Activated T-cell treated with anti-CD3 and anti-CD28 coated beads for 24 hours (primary cell): ENCODE data around the gene OR2L5.

ENCODE experiments used
- DNase-seq: peaks from one replicate; pipeline ENCODE4 v3.0.0-alpha.2; 2020; ENCODE audit warnings: low read depth

OR2L5 gene, protein sequence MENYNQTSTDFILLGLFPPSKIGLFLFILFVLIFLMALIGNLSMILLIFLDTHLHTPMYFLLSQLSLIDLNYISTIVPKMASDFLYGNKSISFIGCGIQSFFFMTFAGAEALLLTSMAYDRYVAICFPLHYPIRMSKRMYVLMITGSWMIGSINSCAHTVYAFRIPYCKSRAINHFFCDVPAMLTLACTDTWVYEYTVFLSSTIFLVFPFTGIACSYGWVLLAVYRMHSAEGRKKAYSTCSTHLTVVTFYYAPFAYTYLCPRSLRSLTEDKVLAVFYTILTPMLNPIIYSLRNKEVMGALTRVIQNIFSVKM

DNA sequence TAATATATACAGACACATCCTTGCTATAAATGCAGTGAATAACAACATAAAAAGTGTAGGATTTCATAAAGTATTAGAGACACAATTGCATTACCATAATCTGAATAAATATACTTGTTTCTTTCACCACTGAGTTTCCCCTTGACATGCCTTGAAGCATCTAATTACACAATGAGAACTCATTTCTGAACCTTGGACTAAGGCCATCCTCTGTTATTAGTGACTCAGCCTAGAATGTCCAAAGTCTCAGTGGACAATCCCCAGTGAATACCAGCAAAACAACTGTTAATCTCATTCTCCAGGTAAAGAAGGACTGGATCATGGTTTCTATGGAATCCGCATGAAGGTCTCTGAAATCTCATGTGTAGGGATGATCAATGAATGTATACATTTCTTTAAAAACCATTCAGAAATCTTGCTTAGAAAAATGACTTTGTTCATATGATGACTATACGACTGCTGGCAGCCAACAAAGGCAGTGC is at the start of gene OR2L5:
OR2L5 (plus strand) TSS at position 432 of the 482 bp plus-strand sequence. CDS start 8,288 bp downstream, outside the sequence.
- no peak for DNase-seq

DNA sequence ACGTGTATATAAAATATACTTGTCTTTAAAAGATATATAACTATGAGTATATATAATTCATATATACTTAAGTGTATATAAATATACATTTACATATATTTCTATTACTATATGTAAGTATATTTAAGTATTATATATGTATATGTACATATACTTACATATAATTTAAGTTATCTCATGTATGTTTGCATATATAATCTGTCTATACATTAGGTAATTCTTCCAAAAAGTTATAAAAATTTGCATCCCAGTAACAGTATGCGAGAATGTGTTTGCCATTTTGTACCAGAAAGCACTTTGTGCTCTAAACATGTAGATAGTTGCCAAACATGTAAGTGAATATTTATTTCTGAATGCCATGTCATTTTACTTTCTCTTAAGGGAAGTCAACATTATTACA is 48.5 kb upstream of the OR2L5 start, which contains the start of gene OR2AK2:
OR2AK2 (plus strand) TSS at position 301 of the 400 bp plus-strand sequence. CDS start 144 bp downstream, outside the sequence.
- no peak for DNase-seq

DNA sequence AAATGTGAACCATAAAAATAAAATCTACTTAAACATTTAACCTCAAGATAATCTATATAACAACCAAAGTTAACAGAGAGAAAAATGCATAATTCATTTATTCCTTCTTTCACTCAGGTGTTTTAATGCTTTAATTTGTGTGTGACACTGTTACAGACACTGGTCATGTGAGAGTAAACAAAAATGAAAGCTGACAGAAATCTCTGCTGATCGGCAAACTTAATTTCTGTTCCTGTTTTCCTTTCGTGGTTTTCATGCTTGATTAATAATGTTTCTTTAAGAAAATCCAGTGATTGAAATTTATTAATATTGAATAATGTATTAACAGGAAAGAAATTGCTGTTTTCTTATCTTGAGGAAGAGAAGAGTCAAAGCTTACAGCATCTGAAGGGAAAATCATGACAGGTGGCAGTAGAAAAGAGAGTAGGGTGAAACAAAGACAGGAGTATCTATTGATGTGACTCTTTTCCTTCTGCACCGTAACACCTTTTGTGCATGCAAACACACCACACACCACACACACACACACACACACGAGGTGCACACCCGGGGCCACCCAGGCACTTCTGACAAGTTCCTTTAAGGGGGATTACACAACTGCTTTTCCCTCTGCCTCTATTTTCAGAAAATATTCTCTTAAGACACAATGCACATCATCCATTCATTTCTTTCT is 46.8 kb upstream of the OR2L5 start:
- DNase-seq, result no peak

DNA sequence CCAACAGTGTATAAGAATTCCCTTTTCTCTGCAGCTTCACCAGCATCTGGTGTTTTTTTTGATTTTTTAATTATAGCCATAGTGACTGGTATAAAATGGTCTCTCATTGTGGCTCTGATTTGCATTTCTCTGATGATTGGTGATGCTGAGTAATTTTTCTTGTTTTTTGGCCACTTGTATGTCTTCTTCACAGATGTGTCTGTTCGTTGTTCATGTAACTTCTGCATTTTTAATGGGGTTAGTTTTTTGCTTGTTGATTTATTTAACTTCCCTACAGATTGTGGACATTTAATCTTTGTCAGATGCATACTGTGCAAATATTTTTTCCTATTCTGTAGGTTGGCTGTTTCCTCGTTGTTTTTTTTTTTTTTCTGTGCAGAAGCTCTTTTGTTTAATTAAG is 20.5 kb upstream of the OR2L5 start:
- DNase-seq, result no peak

DNA sequence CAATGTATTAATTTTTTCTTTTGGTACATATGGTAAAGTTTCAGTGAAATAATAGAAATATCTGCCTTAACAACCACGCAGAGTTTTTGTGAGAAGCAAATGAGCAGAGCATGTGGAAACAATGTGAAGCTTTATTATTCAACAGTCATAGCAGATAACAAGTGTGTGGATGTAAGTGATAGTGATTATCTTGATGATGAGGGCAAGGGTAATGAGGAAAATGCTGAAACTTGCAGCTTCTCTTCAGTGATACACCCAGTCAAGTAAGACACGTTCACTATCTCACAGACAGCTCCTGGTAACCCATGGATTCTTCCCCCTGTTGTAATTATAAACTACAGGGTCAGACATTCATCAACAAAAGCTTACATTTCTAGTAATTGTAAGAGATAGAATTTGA is 14.6 kb upstream of the OR2L5 start:
- no peak for DNase-seq

DNA sequence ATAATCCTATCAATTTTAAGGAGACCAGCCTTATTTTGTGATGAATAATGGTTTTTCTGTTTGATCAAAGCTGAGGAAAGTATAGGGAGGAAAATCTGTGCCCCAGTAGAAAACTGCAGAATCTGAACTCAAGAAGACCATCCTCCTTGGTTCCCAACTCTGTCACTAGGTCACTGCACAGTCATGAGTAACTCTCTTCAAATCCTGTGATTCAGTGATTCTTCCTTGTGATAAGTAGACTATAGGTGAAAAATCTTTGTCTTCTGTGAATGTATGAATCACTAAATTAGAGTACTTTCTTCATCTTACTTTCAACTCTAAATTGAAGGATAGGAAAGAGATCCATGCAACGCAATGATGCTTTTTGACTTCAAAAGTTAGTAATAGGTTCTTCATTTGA is 13.3 kb upstream of the OR2L5 start:
- DNase-seq, result no peak

DNA sequence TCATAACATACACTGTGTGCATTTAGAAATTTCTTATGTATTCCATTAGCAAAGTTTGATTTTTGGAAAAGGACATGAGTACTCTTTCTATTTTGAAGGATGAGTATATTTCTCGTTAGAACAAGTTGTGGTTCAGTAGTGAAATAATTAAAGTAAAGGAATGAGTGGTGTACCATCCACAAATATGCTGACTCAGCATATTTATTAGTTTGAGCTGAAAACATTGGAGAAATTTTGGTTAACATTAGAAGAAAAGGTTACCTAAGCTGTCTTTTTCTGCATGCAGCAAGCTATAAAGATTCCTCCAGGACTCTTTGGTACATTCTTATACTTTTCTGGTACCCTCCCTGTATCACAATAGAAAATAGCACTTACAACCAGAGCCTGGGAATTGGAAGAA is 5.7 kb upstream of the OR2L5 start:
- no peak for DNase-seq

DNA sequence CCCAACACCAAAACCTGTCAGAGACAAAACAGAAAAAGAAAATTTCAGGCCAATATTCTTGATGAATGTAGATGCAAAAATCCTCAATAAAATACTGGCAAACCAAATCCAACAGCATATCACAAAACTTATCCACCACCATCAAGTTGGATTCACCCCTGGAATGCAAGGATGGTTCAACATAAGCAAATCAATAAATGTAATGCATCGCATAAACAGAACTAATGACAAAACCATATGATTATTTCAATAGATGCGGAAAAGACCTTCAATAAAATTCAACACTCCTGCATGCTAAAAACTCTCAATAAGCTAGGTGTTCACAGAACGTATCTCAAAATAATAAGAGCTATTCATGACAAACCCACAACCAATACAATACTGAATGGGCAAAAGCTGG is 3.8 kb upstream of the OR2L5 start:
- DNase-seq, result no peak

DNA sequence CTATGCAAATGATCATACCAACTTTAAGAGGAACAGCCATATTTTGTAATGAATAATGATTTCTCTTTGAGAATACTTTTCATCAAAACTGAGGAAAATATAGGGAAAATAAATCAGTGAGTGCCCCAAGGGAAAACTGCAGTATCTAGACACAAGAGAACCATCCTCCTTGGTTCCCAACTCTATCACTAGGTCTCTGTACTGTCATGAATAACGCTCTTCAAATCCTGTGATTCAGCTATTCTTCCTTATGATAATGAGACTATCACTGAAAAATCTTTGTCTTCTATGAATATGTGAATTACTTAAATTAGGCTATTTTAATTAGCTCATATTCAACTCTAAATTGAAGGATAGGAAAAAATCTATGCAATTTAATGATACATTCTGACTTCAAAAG is 2.3 kb downstream of the OR2L5 start:
- DNase-seq, result no peak

DNA sequence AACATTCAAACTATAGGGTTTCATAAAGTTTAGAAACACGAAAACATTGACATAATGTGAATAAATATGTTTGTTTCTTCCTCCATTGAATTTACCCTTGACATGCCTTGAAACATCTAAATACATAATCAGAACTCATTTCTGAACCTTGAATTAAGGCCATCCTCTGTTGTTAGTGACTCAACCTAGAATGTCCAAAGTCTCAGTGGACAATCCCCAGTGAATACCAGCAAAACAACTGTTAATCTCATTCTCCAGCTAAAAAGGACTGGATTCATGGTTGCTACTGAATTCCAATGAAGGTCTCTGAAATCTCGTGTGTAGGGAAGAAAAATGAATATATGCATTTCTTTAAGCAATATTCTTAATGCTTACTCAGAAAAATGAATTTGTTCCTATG is 16.3 kb downstream of the OR2L5 start, which contains the start of gene OR2L2:
OR2L2 (plus strand) TSS at position 301 of the 400 bp plus-strand sequence. CDS start 8,198 bp downstream, outside the sequence.
- DNase-seq, result no peak

DNA sequence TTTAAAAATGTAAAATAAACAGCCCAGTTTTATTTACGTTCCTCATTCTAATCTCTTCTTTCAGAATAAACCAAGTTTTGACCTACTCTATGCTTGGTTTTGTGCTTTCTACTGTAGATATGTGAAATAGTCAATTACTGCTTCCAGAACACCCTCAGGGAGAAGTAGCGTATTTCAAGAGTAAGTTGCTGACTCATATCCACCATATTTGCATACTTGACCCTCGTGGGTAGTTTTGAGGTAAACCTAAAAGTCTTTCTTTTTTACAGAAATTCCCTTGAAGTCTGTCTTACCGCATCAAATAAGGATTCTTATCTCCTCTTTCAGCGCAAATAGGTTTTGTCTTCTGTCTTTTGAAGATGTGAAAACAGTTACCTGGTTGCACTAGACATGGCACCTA is 31.7 kb downstream of the OR2L5 start:
- DNase-seq, result no peak

DNA sequence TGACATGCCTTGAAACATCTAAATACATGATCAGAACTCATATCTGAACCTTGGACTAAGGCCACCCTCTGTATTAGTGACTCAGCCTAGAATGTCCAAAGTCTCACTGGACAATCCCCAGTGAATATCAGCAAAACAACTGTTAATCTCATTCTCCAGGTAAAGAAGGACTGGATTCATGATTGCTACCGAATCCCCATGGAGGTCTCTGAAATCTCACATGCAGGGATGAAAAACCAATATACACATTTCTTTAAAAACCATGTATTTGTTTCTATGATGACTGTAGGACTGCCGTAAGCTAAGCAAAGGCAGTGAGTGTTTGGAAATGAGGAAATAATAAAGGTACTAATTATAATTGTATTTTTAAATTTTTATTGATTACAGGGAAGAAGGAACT is 33.1 kb downstream of the OR2L5 start, which contains the start of gene OR2L3:
OR2L3 (plus strand) TSS at position 301 of the 400 bp plus-strand sequence. CDS start 13,846 bp downstream, outside the sequence.
- DNase-seq, result no peak

DNA sequence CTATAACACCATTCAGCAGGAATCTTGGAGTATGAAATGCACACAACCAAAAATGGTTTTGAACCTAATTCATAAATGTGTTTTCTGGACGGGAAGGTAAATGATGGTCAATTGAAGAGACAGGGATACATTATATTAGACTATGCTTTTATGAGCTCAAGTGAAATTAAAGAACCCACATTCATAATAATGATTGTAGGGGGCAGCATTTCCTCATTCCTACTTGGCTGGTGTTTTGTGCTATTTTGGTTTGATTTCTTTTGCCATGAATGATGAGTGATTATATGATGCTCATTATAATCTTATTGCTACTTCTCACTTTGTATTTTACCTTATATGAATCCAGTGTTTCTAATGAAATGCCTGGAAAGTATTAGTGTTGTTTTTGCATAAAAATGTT is 33.5 kb downstream of the OR2L5 start:
- DNase-seq, result no peak

DNA sequence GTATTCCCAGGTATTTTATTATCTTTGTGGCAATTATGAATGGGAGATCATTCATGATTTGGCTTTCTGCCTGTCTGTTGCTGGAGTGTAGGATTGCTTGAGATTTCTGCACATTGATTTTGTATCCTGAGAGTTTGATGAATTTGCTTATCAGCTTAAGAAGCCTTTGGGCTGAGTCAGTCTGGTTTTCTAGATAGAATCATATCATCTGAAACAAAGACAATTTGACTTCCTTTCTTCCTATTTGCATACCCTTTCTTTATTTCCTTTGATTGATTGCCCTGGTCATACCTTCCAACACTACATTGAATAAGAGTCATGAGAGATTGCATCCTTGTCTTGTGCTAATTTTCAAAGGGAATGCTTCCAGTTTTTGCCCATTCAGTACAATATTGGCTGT is 41.2 kb downstream of the OR2L5 start:
- DNase-seq, result no peak

DNA sequence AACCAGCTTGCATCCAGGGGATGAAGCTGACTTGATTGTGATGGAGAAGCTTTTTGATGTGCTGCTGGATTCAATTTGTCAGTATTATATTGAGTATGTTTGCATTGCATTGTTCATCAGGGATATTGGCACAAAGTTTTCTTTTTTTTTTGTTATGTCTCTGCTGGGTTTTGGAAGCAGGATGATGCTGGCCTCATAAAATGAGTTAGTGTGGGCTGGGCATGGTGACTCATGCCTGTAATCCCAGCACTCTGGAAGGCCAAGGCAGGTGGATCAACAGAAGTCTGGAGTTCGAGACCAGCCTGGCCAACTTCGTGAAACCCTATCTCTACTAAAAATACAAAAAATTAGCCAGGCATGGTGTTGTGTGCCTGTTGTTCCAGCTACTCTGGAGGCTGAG is 41.8 kb downstream of the OR2L5 start:
- DNase-seq, result no peak

DNA sequence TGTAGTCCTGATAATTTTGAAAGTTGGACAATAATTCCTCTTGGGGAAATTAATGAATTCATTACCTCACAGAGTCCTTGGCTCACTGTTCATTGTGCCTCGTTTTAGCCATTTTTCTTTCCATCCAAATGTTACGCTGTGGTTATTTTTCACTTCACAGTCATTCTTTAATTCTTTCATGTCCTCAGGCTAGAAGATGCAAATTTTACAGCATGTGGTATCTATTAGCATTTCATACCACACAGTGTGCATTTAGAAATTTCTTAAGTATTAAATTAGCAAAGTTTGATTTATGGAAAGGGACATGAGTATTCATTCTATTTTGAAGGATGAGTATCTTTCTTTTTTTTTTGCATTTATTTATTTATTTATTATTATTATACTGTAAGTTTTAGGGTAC is 51.6 kb downstream of the OR2L5 start:
- no peak for DNase-seq

DNA sequence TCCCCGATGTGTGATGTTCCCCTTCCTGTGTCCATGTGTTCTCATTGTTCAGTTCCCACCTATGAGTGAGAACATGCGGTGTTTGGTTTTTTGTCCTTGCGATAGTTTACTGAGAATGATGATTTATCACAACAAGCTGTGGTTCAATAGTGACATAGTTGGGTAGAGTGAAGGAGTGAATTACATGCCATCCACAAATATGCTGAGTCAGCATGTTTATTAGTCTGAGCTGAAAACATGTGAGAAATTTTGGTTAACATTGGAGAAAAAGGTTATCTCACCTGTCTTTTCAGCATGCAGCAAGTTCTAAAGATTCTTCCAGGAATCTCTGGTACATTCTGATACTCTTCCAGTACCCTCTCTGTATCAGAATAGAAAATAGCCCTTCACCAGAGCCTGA is 52.1 kb downstream of the OR2L5 start:
- no peak for DNase-seq
